MM.1S (cell line): ENCODE results near the gene SCRT2.

Source experiments
- DNase-seq: peaks from one replicate; pipeline ENCODE4 v3.0.0-alpha.2; 2015
- H2AFZ ChIP-seq: fragments of 300-600 bp; sonication (generic); 2 replicates; pipeline ENCODE4 v1.6.0; 2016; ENCODE audit warnings: antibody characterized with exemption, low read length
- H3F3A ChIP-seq: fragments of 300-600 bp; sonication (generic); 2 replicates; pipeline ENCODE4 v1.6.1; 2016; ENCODE audit warnings: mild to moderate bottlenecking, antibody characterized with exemption, low read length, moderate library complexity, mixed read lengths; ENCODE audit not compliant: insufficient read depth
- H3K27ac ChIP-seq: fragments of 300-600 bp; sonication (generic); 2 replicates; pipeline ENCODE4 v1.5.1; 2016; ENCODE audit warnings: mild to moderate bottlenecking, low read length
- H3K27me3 ChIP-seq: fragments of 300-600 bp; sonication (generic); replicated peaks from 2 replicates; pipeline ENCODE4 v1.6.0; 2016; ENCODE audit warnings: low read length; ENCODE audit not compliant: insufficient read depth
- H3K36me3 ChIP-seq: fragments of 300-600 bp; sonication (generic); replicated peaks from 2 replicates; pipeline ENCODE4 v1.6.1; 2016; ENCODE audit warnings: mild to moderate bottlenecking, low read length, mixed read lengths; ENCODE audit not compliant: insufficient read depth
- H3K4me1 ChIP-seq: fragments of 300-600 bp; sonication (generic); 2 replicates; pipeline ENCODE4 v1.6.1; 2016; ENCODE audit warnings: low read length, mixed read lengths
- H3K4me2 ChIP-seq: fragments of 300-600 bp; sonication (generic); 2 replicates; pipeline ENCODE4 v1.6.0; 2016; ENCODE audit warnings: low read depth, low read length
- H3K4me3 ChIP-seq: fragments of 300-600 bp; sonication (generic); 2 replicates; pipeline ENCODE4 v1.5.1; 2016; ENCODE audit warnings: low read length, mixed read lengths
- H3K79me2 ChIP-seq: fragments of 300-600 bp; sonication (generic); 2 replicates; pipeline ENCODE4 v1.6.1; 2016; ENCODE audit warnings: mixed run types, low read length, mixed read lengths
- H3K9ac ChIP-seq: fragments of 300-600 bp; sonication (generic); 2 replicates; pipeline ENCODE4 v1.6.1; 2016; ENCODE audit warnings: low read length, mixed read lengths
- H3K9me2 ChIP-seq: fragments of 300-600 bp; sonication (generic); replicated peaks from 2 replicates; pipeline ENCODE4 v1.6.1; 2016; ENCODE audit warnings: mild to moderate bottlenecking, low read length, mixed read lengths; ENCODE audit not compliant: insufficient read depth
- H3K9me3 ChIP-seq: fragments of 300-600 bp; sonication (generic); replicated peaks from 2 replicates; pipeline ENCODE4 v1.6.1; 2016; ENCODE audit warnings: mild to moderate bottlenecking, low read length, mixed read lengths; ENCODE audit not compliant: insufficient read depth
- H4K20me1 ChIP-seq: fragments of 300-600 bp; sonication (generic); 2 replicates; pipeline ENCODE4 v1.6.1; 2016; ENCODE audit warnings: mild to moderate bottlenecking, low read length, moderate library complexity, mixed read lengths; ENCODE audit not compliant: insufficient read depth
- CTCF ChIP-seq: fragments of 300-600 bp; sonication (generic); IDR thresholded peaks from 2 replicates; pipeline ENCODE4 v1.5.1; 2016; ENCODE audit warnings: antibody characterized with exemption, low read length, mixed read lengths
- EZH2 ChIP-seq: fragments of 300-600 bp; sonication (generic); optimal IDR thresholded peaks from 2 replicates; pipeline ENCODE3; 2017; ENCODE audit warnings: low read depth, mild to moderate bottlenecking, antibody characterized with exemption, low read length, mixed read lengths
- EZH2phosphoT487 ChIP-seq: fragments of 300-600 bp; sonication (generic); IDR thresholded peaks from 2 replicates; pipeline ENCODE4 v1.6.1; 2018; ENCODE audit warnings: antibody characterized with exemption, low read length

The SCRT2 gene

DNA sequence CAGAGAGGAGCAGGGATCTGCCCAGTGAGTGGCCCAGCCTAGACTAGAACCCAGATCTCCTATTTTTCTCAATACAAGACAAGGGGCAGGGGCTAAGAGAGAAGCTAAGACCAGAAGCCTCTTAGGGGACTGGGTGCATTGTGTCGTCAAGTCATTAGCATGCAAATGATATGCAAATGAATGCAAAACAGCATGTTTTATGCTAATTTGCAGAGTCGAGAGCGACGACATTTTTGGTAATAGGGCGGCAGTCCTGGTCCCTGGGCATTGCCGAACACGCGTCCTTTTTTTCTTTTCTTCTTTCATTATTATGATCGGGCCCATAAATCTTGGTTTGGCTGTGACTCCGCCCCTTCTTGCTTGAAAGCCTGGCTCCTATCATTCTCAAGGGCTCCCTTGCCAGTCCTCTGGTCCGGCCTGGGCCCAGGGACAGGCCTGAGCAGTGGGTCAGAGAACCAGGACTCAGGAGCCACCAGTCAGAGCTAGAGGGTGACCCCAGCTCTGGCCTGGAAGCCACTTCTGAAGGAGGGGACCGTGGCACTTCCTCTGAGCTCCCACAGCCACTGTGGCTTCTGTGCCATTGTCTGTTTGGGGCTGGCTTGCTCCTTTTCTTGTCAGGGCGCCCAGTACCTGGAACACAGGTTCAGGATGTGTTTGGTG is 32.0 kb upstream of the SCRT2 start:
- Histone ChIP-seq H3K4me2 (no peak overlapping the region), H3K4me1 (no peaks in the 10 kb centered on the region), H2AFZ (no peak overlapping the region), H3K27ac (no peak overlapping the region), H3K27me3 (peaks cover 26% of the 10 kb centered on the region), H4K20me1 (no peaks in the 10 kb centered on the region), H3K79me2 (no peaks in the 10 kb centered on the region), H3K9ac (no peak overlapping the region), H3K9me2 (no peaks in the 10 kb centered on the region), H3F3A (no peaks in the 10 kb centered on the region), H3K36me3 (no peaks in the 10 kb centered on the region), H3K4me3 (no peak overlapping the region), H3K9me3 (no peaks in the 10 kb centered on the region)
- TF ChIP-seq EZH2: no peak
- TF ChIP-seq CTCF: no peak
- TF ChIP-seq EZH2phosphoT487: no peak
- DNase-seq: no peak

- no peak for TF ChIP-seq CTCF
- TF ChIP-seq EZH2: no peak
- TF ChIP-seq EZH2phosphoT487: no peak
- Histone ChIP-seq H3K9ac (no peak overlapping the region), H3K4me2 (no peak overlapping the region), H3K9me3 (no peaks in the 10 kb centered on the region), H3K36me3 (no peaks in the 10 kb centered on the region), H4K20me1 (no peaks in the 10 kb centered on the region), H3K27me3 (peaks cover 20% of the 10 kb centered on the region), H3K4me3 (no peak overlapping the region), H2AFZ (no peak overlapping the region), H3K79me2 (no peaks in the 10 kb centered on the region), H3K27ac (no peak overlapping the region), H3K9me2 (no peaks in the 10 kb centered on the region), H3F3A (no peaks in the 10 kb centered on the region), H3K4me1 (no peaks in the 10 kb centered on the region)
- DNase-seq: no peak
Observed at GRCh38 chr20:706366-706885, 30.8 kb upstream of the SCRT2 start.

DNA sequence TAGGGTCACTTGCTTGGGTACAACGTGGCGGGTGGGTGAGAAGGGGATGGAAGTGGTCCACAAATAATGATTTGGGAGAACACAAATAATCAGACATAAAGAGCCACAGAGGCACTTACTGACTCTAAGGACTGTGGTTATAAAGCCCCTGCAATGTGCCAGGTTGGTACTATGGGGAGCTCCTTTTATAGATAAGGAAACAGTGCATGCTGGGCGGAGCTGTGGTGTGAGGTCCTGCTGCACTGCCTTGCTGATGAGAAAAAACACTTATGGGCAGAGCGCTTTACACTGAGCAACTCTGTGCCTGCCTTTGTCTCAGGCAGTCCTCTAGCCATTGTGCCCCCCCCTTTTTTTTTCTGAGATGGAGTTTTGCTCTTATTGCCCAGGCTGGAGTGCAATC is 29.1 kb upstream of the SCRT2 start:
- no peak overlapping the region for H2AFZ ChIP-seq
- no peak overlapping the region for H3K4me3 ChIP-seq
- TF ChIP-seq EZH2 (no peak), EZH2phosphoT487 (no peak), CTCF (no peak)
- H3K27me3 ChIP-seq: peaks cover 32% of the 10 kb centered on the region
- no peak overlapping the region for H3K9ac ChIP-seq
- no peak for DNase-seq
- no peaks in the 10 kb centered on the region for H3K36me3 ChIP-seq
- H3K4me1 ChIP-seq: no peaks in the 10 kb centered on the region
- no peaks in the 10 kb centered on the region for H4K20me1 ChIP-seq
- no peak overlapping the region for H3K27ac ChIP-seq
- H3K9me2 ChIP-seq: no peaks in the 10 kb centered on the region
- no peak overlapping the region for H3K4me2 ChIP-seq
- H3K9me3 ChIP-seq: no peaks in the 10 kb centered on the region
- no peaks in the 10 kb centered on the region for H3F3A ChIP-seq
- no peaks in the 10 kb centered on the region for H3K79me2 ChIP-seq
